ENCODE data around the gene MYOM1. TPM values are rescaled to one million over a fixed set of nuclear protein-coding genes. Genes with fewer than 3 reads are reported as not detected.

MYOM1 gene
- total RNA-seq, 2 donors from 2014 or later: 2.8 to 7.9 TPM

GRCh38 chr18:3089579-3089978 lies 130.2 kb downstream of the MYOM1 start:
- DNase-seq: no peak
- H3K27ac ChIP-seq: no peak overlapping the region
- no peaks in the 10 kb centered on the region for H3K27me3 ChIP-seq
- H3K9ac ChIP-seq (ENCODE audit: low read depth in 2 of 2, low read length in 2 of 2): no peak overlapping the region
- intact Hi-C loops (cut with DNase I): no loop called here
- H3K36me3 ChIP-seq: no peaks in the 10 kb centered on the region
- no peaks in the 10 kb centered on the region for H3K9me3 ChIP-seq
- H3K4me1 ChIP-seq: peaks cover 4% of the 10 kb centered on the region
- no peak for TF ChIP-seq CTCF (IDR thresholded peaks at IDR 0.05)
- H3K4me3 ChIP-seq: no peak overlapping the region

GRCh38 chr18:3088449-3088848 lies 131.3 kb downstream of the MYOM1 start:
- H3K9me3 ChIP-seq: no peaks in the 10 kb centered on the region
- H3K4me3 ChIP-seq: no peak overlapping the region
- no peak overlapping the region for H3K9ac ChIP-seq (ENCODE audit: low read depth in 2 of 2, low read length in 2 of 2)
- DNase-seq: no peak
- no peaks in the 10 kb centered on the region for H3K36me3 ChIP-seq
- TF ChIP-seq CTCF (IDR thresholded peaks at IDR 0.05): no peak
- no peak overlapping the region for H3K27ac ChIP-seq
- intact Hi-C loops (cut with DNase I): no loop called here
- H3K4me1 ChIP-seq: no peaks in the 10 kb centered on the region
- no peaks in the 10 kb centered on the region for H3K27me3 ChIP-seq

GRCh38 chr18:3086871-3087270 lies 132.9 kb downstream of the MYOM1 start:
- no peak for DNase-seq
- intact Hi-C loops (cut with DNase I): no loop called here
- Histone ChIP-seq H3K9me3 (no peaks in the 10 kb centered on the region), H3K4me3 (no peak overlapping the region), H3K27me3 (no peaks in the 10 kb centered on the region), H3K9ac (ENCODE audit: low read depth in 2 of 2, low read length in 2 of 2) (no peak overlapping the region), H3K36me3 (no peaks in the 10 kb centered on the region), H3K27ac (no peak overlapping the region), H3K4me1 (no peaks in the 10 kb centered on the region)
- TF ChIP-seq CTCF (IDR thresholded peaks at IDR 0.05): no peak

GRCh38 chr18:3085612-3086011 lies 134.2 kb downstream of the MYOM1 start:
- H3K4me3 ChIP-seq: no peak overlapping the region
- H3K27ac ChIP-seq: no peak overlapping the region
- TF ChIP-seq CTCF (IDR thresholded peaks at IDR 0.05): no peak
- H3K4me1 ChIP-seq: no peaks in the 10 kb centered on the region
- H3K36me3 ChIP-seq: no peaks in the 10 kb centered on the region
- H3K9me3 ChIP-seq: no peaks in the 10 kb centered on the region
- intact Hi-C loops (cut with DNase I): no loop called here
- no peak overlapping the region for H3K9ac ChIP-seq (ENCODE audit: low read depth in 2 of 2, low read length in 2 of 2)
- no peak for DNase-seq
- no peaks in the 10 kb centered on the region for H3K27me3 ChIP-seq

- TF ChIP-seq CTCF (IDR thresholded peaks at IDR 0.05): no peak
- DNase-seq: no peak
- Histone ChIP-seq H3K27ac (no peak overlapping the region), H3K4me3 (no peak overlapping the region), H3K9ac (ENCODE audit: low read depth in 2 of 2, low read length in 2 of 2) (no peak overlapping the region), H3K9me3 (no peaks in the 10 kb centered on the region), H3K27me3 (no peaks in the 10 kb centered on the region), H3K36me3 (no peaks in the 10 kb centered on the region), H3K4me1 (no peaks in the 10 kb centered on the region)
- intact Hi-C loops (cut with DNase I): no loop called here
These were observed 135.6 kb downstream of the MYOM1 start for GRCh38 chr18:3084206-3084605.

GRCh38 chr18:3083766-3084165 lies 136.0 kb downstream of the MYOM1 start:
- intact Hi-C loops (cut with DNase I): no loop called here
- DNase-seq: no peak
- Histone ChIP-seq H3K4me1 (no peaks in the 10 kb centered on the region), H3K36me3 (no peaks in the 10 kb centered on the region), H3K9me3 (no peaks in the 10 kb centered on the region), H3K27me3 (no peaks in the 10 kb centered on the region), H3K4me3 (no peak overlapping the region), H3K9ac (ENCODE audit: low read depth in 2 of 2, low read length in 2 of 2) (no peak overlapping the region), H3K27ac (no peak overlapping the region)
- no peak for TF ChIP-seq CTCF (IDR thresholded peaks at IDR 0.05)
